GM19467 (cell line): Measurements from ENCODE around the gene SPIRE1.

Source experiments
- ATAC-seq: cut with Tn5 transposase; IDR thresholded peaks from one replicate; pipeline ENCODE4 v1.9.1; 2021; ENCODE audit warnings: mild to moderate bottlenecking, moderate library complexity; ENCODE audit not compliant: unreplicated experiment

SPIRE1 gene

GRCh38 chr18:12455496-12455895 is 202.4 kb downstream of the SPIRE1 start:
- ATAC-seq, result no peak

DNA sequence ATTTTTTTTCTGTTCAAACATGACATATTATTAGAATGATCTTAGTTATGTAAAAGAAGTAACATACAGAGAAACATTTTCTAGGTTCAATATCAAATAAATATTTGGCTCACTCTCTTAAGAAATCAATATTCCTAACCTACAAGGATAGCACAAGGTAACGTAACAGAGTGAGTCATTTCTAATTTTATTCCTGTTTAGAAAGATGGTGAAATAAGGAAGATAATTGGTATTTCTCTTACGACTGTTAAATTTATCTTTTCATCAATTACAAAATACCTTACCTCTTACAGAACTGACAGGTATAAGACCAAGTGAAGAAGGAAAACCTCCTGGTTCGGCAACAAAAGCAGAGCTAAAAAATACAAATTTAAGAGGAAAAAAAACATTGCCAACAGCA is 205.1 kb downstream of the SPIRE1 start:
- ATAC-seq, result no peak

DNA sequence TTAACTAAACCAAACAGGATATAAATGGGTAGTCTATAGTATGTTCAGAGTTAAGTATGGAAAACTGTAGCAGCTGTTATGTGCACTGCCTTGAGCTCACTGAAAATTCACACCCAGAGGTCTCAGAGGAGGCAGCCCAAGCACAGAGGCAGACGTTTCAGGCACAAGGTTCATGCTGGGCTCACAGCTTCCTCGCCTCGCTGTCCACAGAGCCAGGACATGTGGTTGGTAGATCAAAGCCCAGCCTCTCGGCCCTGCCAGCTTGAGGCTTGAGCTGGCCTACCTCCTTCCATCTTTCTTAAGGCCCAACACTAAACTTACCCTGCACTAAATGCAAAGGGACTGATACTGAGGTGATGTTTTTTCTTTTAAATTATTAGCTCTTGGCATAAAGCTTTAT is 206.5 kb downstream of the SPIRE1 start:
- ATAC-seq, result no peak

GRCh38 chr18:12449051-12449785 is 208.7 kb downstream of the SPIRE1 start:
- ATAC-seq, result no peak

GRCh38 chr18:12445554-12445953 is 212.4 kb downstream of the SPIRE1 start:
- no peak for ATAC-seq

DNA sequence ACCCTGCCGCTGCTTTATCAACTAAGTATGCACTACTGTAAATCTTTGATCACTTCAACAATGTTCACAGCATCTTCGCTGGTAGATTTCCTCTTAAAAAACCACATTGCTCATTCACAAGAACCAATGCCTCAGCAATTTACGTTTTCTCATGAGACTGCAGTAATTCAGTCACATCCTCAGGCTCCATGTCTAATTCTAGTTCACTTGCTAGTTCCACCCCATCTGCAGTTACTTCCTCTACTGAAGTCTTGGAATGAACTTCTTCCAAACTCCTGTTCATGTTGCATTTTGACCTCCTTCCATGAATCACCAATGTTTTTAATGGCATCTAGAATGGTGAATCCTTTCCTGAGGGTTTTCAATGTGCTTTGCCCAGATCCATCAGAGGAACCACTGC is 214.4 kb downstream of the SPIRE1 start:
- no peak for ATAC-seq

DNA sequence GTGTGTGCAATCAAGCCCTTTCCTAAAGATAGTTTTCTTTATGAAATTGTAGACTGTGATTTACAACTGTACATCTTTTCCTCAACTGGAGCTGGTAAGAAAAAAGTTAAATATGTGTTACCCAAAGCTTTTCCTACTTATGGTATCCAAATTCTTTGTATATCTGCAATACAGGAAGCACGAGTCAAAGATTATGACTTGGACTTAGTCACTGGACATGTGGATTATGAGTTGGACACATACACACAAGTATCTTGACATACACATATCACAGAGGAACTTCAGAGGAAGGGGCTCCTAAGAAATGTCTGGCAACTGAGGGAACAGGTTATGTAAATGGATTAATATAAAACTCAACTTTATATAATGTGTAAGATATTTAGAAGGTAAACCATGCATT is 215.0 kb downstream of the SPIRE1 start:
- ATAC-seq, result no peak

- no peak for ATAC-seq
Measured at GRCh38 chr18:12441475-12442034, 216.4 kb downstream of the SPIRE1 start.

GRCh38 chr18:12438257-12438656 is 219.7 kb downstream of the SPIRE1 start:
- no peak for ATAC-seq

GRCh38 chr18:12435867-12436266 is 222.0 kb downstream of the SPIRE1 start:
- ATAC-seq, result no peak

DNA sequence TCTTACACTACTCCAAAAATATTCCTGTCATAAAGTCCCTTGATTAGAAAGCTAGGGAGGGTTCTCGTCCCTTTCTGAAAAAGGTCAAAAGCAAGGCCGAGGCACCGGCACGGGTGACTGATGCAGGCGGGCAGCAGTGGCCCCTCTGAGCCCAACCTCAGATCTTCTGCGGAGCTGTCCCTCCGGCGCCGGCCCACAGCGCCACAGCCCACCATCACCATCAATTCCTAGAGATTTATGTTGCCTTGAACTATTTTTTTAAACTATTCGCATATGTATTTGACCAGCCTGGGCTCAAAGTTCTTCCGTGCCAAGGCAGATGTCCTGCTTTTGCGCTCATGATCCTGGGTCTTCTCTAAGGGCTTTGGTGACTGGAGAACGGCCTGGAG is 223.4 kb downstream of the SPIRE1 start:
- ATAC-seq, result no peak

DNA sequence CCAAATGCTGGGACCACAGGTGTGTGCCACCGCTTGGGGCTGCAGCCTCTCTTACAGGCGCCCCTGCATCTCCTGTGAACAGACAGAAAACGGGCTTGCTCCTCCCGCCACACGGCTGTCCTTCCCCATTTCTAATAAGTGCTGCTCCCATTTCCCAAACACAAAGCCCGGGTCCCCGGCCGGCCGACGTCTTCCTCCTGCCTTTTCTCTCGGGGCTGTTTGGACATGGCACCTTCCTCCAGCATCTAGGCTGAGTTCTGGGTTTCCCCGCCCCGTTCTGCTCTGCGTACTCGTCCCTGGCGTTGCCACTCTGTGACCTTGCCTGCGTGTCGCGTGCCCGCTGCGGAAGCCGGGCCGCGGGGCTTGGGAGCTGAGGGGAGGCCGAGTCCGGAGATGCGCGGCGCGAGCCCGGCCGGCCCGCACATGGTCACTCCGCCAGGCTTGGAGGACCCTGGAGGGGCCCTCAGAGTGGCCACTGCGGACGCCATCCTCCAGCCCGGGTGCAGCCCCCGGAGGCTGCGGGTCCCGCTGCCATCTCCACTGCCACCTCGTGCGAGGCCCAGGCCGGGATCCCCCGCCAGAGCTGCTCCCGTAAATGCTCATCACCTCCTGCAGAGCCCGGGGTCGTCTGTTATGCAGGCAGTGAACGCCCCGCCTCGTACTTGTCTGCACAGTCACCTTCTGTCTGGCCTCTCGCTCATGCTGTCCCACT is 223.9 kb downstream of the SPIRE1 start:
- ATAC-seq, result no peak

DNA sequence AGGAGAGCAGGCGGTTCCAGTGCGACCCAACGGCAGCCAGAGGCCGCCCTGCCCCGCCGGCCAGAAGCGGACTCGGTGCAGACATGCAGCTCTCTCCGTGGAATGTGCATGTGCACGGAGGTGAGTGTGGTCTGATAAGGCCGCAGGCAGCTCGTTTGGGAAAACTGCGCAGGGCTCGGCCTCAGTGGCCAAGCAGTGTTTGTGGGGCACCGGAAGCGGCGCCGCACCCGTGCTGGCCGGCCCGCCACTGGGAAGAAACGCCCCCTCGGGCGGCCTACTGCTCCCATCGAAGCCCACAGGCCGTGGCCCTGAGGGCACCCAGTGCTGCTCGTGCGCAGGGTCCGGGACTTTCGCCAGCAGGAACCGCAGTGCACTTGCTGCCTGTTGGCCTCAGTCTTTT is 225.0 kb downstream of the SPIRE1 start:
- ATAC-seq, result no peak

DNA sequence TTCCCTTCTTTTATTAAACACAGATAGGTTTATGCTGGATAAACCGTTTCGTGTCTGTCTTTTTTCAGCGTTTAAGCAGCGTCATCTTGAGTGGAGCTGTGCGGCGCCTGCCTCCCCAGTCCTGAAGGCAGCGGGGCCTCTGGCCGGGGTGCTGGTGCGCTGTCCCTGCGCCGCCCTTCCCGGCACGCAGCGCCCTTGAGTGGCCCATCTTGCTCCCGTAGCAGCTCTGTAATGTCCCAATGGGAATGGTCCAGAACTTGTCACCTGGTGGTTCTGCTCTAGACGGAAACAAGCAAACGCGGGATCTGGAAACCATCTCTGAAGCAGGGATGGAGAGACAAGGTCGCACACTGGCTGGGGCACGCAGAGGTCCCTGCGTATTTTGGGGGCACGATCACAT is 225.7 kb downstream of the SPIRE1 start:
- ATAC-seq, result no peak

DNA sequence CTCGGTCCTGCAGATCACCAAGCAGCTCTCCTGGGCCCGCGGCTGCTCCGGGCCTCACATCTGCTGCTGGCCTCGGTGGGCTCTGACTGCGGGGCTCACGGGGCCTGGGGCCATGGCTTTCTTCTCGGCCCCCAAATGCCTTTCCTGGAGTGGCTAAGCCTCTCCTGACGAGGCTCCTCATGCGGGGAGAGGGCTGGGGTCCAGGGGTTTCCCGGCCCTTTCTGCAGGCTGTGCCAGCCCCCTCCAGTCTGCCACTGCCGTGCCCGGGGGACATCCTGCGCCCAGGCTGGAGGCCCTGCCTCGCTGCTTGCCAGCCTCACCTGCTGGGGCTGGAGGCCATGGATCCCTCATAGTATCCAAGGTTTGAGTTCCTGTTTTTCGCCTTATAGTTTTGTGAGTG is 226.3 kb downstream of the SPIRE1 start:
- ATAC-seq, result no peak

DNA sequence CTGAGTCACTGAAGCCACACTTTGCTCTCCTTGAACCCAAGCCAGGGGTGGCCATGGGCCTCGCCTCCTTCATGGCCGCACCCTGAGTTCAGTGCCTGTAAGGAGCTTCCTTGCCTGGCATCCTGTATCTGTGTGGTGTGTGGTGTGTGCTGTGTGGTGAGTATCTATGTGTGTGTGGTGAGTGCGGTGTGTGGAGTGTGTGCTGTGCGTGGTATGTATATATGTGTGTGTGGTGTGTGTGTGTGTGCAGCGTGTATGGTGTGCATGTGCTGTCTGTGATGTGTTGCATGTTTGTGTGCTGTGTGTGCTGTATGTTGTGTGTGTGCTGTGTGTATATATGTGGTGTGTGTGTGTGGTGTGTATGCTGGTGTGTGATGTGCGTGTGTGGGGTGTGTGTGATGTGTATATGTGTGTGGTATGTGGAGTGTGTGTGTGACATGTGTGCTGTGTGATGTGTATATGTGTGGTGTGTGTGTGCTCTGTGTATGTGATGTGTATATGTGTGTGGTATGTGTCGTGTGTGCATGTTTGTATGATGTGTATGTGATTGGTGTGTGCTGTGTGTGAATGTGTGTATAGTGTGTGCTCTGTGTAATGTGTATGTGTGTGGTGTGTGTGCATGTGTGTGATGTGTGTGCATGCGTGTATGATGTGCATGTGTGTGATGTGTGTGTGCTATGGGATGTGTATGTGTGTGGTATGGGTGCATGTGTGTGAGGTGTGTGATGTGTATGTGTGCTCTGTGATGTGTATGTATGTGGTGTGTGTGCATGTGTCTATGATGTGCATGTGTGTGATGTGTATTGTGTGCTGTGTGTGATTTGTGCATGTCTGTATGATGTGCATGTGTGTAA is 227.5 kb downstream of the SPIRE1 start:
- no peak for ATAC-seq

- no peak for ATAC-seq
Measured at GRCh38 chr18:12429556-12429955, 228.4 kb downstream of the SPIRE1 start.

- no peak for ATAC-seq
Measured at GRCh38 chr18:12428923-12429322, 229.0 kb downstream of the SPIRE1 start.

- no peak for ATAC-seq
Measured at GRCh38 chr18:12426924-12427323, 231.0 kb downstream of the SPIRE1 start.

DNA sequence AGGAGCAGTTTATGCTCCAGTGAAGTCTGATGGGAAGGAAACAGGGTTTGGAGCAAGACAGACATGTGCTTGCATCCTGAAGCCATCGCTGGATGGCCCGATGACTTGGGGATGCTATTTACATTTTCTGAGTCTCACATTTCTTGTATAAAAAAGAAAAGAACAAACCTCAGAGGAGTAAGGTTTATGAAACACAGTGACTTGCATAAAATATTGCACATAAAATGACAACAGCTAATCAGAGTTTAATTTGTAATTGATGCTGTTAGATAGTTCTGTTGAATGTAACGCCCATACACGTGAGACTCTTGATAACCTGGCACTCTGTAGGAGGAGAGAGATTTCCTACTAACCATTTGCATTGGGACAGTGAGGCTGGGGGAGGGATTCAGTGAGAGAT is 233.7 kb downstream of the SPIRE1 start:
- ATAC-seq, result no peak

GRCh38 chr18:12423820-12424219 is 234.1 kb downstream of the SPIRE1 start:
- ATAC-seq, result no peak
